Midbrain (tissue), 1 donor: ENCODE data around the gene RHOT2.
A peak's percentile ranks its signal among the peaks of the same experiment; 100 is the strongest.
"Not testable (repeated sequence)": the region's sequence is repeated elsewhere in the genome, so short reads cannot be mapped to it uniquely, and the experiment has no call there.

Source experiments
- DNase-seq: peaks from one replicate; lab custom pipeline; 2025; lab: John Stamatoyannopoulos, UW

RHOT2 gene

GRCh38 chr16:700684-701584 lies 33.0 kb downstream of the RHOT2 start:
- no peak for DNase-seq

- DNase-seq, result no peak
Measured at GRCh38 chr16:702341-702740, 34.4 kb downstream of the RHOT2 start.

- no peak for DNase-seq
Measured at GRCh38 chr16:703406-703805, 35.5 kb downstream of the RHOT2 start.

GRCh38 chr16:704047-704446 lies 36.1 kb downstream of the RHOT2 start:
- DNase-seq, result no peak

GRCh38 chr16:704552-705380 lies 36.8 kb downstream of the RHOT2 start:
- DNase-seq, result no peak

GRCh38 chr16:705431-706188 lies 37.7 kb downstream of the RHOT2 start, which contains the start of gene FBXL16:
Gene FBXL16, minus strand, starts transcription at chr16:705801. Its CDS starts 8,396 bp downstream, at chr16:697405.
- peak; percentile 74 for DNase-seq

GRCh38 chr16:706189-707061 lies 38.5 kb downstream of the RHOT2 start:
- no peak for DNase-seq

- no peak for DNase-seq
Measured at GRCh38 chr16:707062-707538, 39.2 kb downstream of the RHOT2 start.

- DNase-seq, result no peak
Measured at GRCh38 chr16:708019-708418, 40.1 kb downstream of the RHOT2 start.

GRCh38 chr16:708959-709358 lies 41.0 kb downstream of the RHOT2 start:
- DNase-seq, result no peak

GRCh38 chr16:709566-710499 lies 41.9 kb downstream of the RHOT2 start:
- peak; percentile 84 for DNase-seq

- no peak for DNase-seq
Measured at GRCh38 chr16:710500-711075, 42.7 kb downstream of the RHOT2 start.

GRCh38 chr16:711084-711483 lies 43.2 kb downstream of the RHOT2 start:
- no peak for DNase-seq

- DNase-seq, result peak; percentile 76
Measured at GRCh38 chr16:711548-712320, 43.8 kb downstream of the RHOT2 start.

GRCh38 chr16:712740-713250 lies 44.9 kb downstream of the RHOT2 start:
- not testable (repeated sequence) for DNase-seq

- DNase-seq, result no peak
Measured at GRCh38 chr16:714079-714478, 46.1 kb downstream of the RHOT2 start.

- peak; percentile 90 for DNase-seq
Measured at GRCh38 chr16:714558-715476, 46.9 kb downstream of the RHOT2 start, which contains the start of gene METRN. Gene METRN, plus strand, starts transcription at chr16:715118. Its CDS starts 172 bp downstream, at chr16:715290.
